K562 (cell line): Measurements from ENCODE around the gene SETD4. TPM values are rescaled to one million over a fixed set of nuclear protein-coding genes. Genes with fewer than 3 reads are reported as not detected.

Experiments used
- ATAC-seq: fragments of 200-7000 bp; cut with Tn5 transposase; 3 replicates; pipeline ENCODE4 v1.9.1; 2020; ENCODE audit warnings: moderate library complexity
- BruUV-seq: library from RNA; stranded (reverse); fragments of 400-500 nt; replicated peaks from 2 replicates; lab custom pipeline; 2021; lab: Mats Ljungman, UMichigan
- CTCF ChIA-PET: fragments of 300-600 bp; formaldehyde crosslinking; extraction: SDS; loops from one replicate; lab custom pipeline; 2021; ENCODE audit warnings: low intra/inter-chr PET ratio; lab: Yijun Ruan, JAX
- POLR2A ChIA-PET: fragments of 300-600, 350-650 bp; sonication (Branson Sonifier 250); formaldehyde crosslinking; extraction: SDS; loops from one replicate; lab custom pipeline; 2021; ENCODE audit warnings: antibody characterized with exemption, inconsistent platforms; lab: Yijun Ruan, JAX
- DNase-seq, 4 experiments: peaks; one replicate each; pipeline versions ENCODE4 v3.0.0 to v3.0.0-alpha.2; 2011 to 2018; ENCODE audit warnings: low spot score in 3 of 4, mixed read lengths in 3 of 4; ENCODE audit errors: extremely low read depth in 1 of 4
- FAIRE-seq: peaks from 2 replicates; lab custom pipeline; 2011; peaks lifted over from hg19 to GRCh38; lab: Jason Lieb, UNC
- H2AFZ ChIP-seq: 2 replicates; pipeline ENCODE4 v1.6.0; 2011; ENCODE audit warnings: low read depth, low read length, control low read depth, inconsistent platforms
- H3K27ac ChIP-seq: fragments of 200-600 bp; 3 replicates; pipeline ENCODE4 v1.8.0; 2011; ENCODE audit warnings: low read depth, mild to moderate bottlenecking, control low read depth, inconsistent platforms, low read length, moderate library complexity, mixed read lengths; ENCODE audit errors: extremely low read depth
- H3K27me3 ChIP-seq, 2 experiments: fragments of 300-600 bp in 1 of 2; 2 replicates in 1 of 2; 3 replicates in 1 of 2; pipeline versions ENCODE4 v1.6.0 to v1.8.0; 2011; ENCODE audit warnings: inconsistent platforms in 2 of 2, low read length in 2 of 2, mild to moderate bottlenecking in 1 of 2, mixed read lengths in 1 of 2, moderate library complexity in 1 of 2; ENCODE audit not compliant: control insufficient read depth in 2 of 2, insufficient read depth in 2 of 2
- H3K36me3 ChIP-seq: fragments of 300-600 bp; 3 replicates; pipeline ENCODE4 v1.8.0; 2011; ENCODE audit warnings: mild to moderate bottlenecking, low read length, inconsistent platforms; ENCODE audit not compliant: control insufficient read depth, insufficient read depth
- H3K4me1 ChIP-seq, 2 experiments: fragments of 200-600 bp in 1 of 2; replicated peaks in 1 of 2; 2 replicates in 1 of 2; 3 replicates in 1 of 2; pipeline versions ENCODE4 v1.5.1 to v1.8.0; 2011; ENCODE audit warnings: inconsistent platforms in 2 of 2, low read length in 2 of 2, mild to moderate bottlenecking in 1 of 2, mixed read lengths in 1 of 2, moderate library complexity in 1 of 2; ENCODE audit not compliant: control insufficient read depth in 2 of 2, insufficient read depth in 2 of 2
- H3K4me2 ChIP-seq: 2 replicates; pipeline ENCODE4 v1.6.1; 2011; ENCODE audit warnings: low read length, control low read depth, inconsistent platforms, mixed read lengths; ENCODE audit not compliant: insufficient read depth
- H3K4me3 ChIP-seq: fragments of 200-600 bp; sonication (generic), shearing (Covaris generic); 2 replicates; pipeline ENCODE4 v1.5.1; 2016; ENCODE audit warnings: control low read depth, inconsistent platforms
- H3K79me2 ChIP-seq: fragments of 200-600 bp; 3 replicates; pipeline ENCODE4 v1.8.0; 2011; ENCODE audit warnings: low read length, inconsistent platforms; ENCODE audit not compliant: control insufficient read depth, insufficient read depth
- H3K9ac ChIP-seq, 2 experiments: 2 replicates each; pipeline versions ENCODE4 v1.6.0 to v1.6.1; 2011; ENCODE audit warnings: low read depth in 2 of 2, low read length in 2 of 2, control low read depth in 1 of 2, inconsistent platforms in 1 of 2, mild to moderate bottlenecking in 1 of 2, mixed read lengths in 1 of 2; ENCODE audit not compliant: insufficient read depth in 1 of 2
- H3K9me1 ChIP-seq: one replicate; pipeline ENCODE4 v1.6.0; 2011; ENCODE audit warnings: inconsistent platforms, mild to moderate bottlenecking, low read length, moderate library complexity; ENCODE audit not compliant: control insufficient read depth, insufficient read depth
- H3K9me3 ChIP-seq: replicated peaks from 2 replicates; pipeline ENCODE4 v1.5.1; 2011; ENCODE audit warnings: low read depth, low read length, inconsistent platforms; ENCODE audit not compliant: control insufficient read depth, insufficient read depth
- H4K20me1 ChIP-seq: replicated peaks from 2 replicates; pipeline ENCODE4 v1.6.1; 2011; ENCODE audit warnings: low read length, inconsistent platforms, mixed read lengths; ENCODE audit not compliant: control insufficient read depth, insufficient read depth
- BRD9 ChIP-seq: fragments of 450-650 bp; IDR thresholded peaks from 2 replicates; pipeline ENCODE4 v1.6.1; 2018; ENCODE audit warnings: low read depth; ENCODE audit not compliant: partially characterized antibody
- COPS2 ChIP-seq: fragments of 450-650 bp; conservative IDR thresholded peaks from 2 replicates; pipeline ENCODE4 v1.6.1; 2016; ENCODE audit warnings: mild to moderate bottlenecking, moderate library complexity
- EP400 ChIP-seq: fragments of 450-650 bp; IDR thresholded peaks from 2 replicates; pipeline ENCODE4 v1.6.1; 2017; ENCODE audit warnings: antibody characterized with exemption, mild to moderate bottlenecking, moderate library complexity
- FOXM1 ChIP-seq, 2 experiments: fragments of 450-650 bp in 1 of 2; sonication (generic) in 1 of 2; formaldehyde crosslinking in 1 of 2; IDR thresholded peaks; 2 replicates each; pipeline versions ENCODE4 v1.6.1 to v1.9.0; 2017 to 2022; ENCODE audit warnings: low read depth in 2 of 2, mild to moderate bottlenecking in 2 of 2, missing genetic modification reagents in 1 of 2, moderate library complexity in 1 of 2
- GABPA ChIP-seq: fragments of 200-800 bp; sonication (Bioruptor generic); conservative IDR thresholded peaks from 2 replicates; pipeline ENCODE4 v1.6.1; 2016; ENCODE audit warnings: low read depth, missing genetic modification characterization, missing compliant biosample characterization
- POU5F1 ChIP-seq: fragments of 150-350 bp; IDR thresholded peaks from 2 replicates; pipeline ENCODE4 v1.6.1; 2014; ENCODE audit warnings: borderline replicate concordance, low read length, low read depth, mild to moderate bottlenecking; ENCODE audit not compliant: partially characterized antibody
- SOX6 ChIP-seq: fragments of 450-650 bp; IDR thresholded peaks from 2 replicates; pipeline ENCODE4 v1.6.1; 2014; ENCODE audit warnings: mild to moderate bottlenecking
- TOE1 ChIP-seq, 2 experiments: fragments of 450-650 bp in 1 of 2; sonication (generic) in 1 of 2; formaldehyde crosslinking in 1 of 2; IDR thresholded peaks; 2 replicates each; pipeline versions ENCODE4 v1.7.1 to v1.8.0; 2016 to 2022; ENCODE audit warnings: borderline replicate concordance in 2 of 2, mild to moderate bottlenecking in 2 of 2, antibody characterized with exemption in 1 of 2, inconsistent platforms in 1 of 2, low read depth in 1 of 2, missing genetic modification reagents in 1 of 2, moderate library complexity in 1 of 2
- ZFPM2 ChIP-seq: fragments of 250-450 bp; sonication (Bioruptor Pico); IDR thresholded peaks from 2 replicates; pipeline ENCODE4 v1.5.1; 2022; ENCODE audit warnings: mild to moderate bottlenecking
- WGBS: fragments of 100-300 bp; shearing (Covaris generic); methylation state at CpG from one replicate; pipeline ENCODE4 v1.1.6; 2016; ENCODE audit warnings: low coverage, mixed read lengths; ENCODE audit not compliant: insufficient coverage; ENCODE audit errors: missing lambda C conversion rate; 5-methylcytosine and 5-hydroxymethylcytosine counted together
- in situ Hi-C: fragments of 300-500 bp; cut with MboI; formaldehyde crosslinking; loops from 4 replicates; pipeline ENCODE4 v1.15.0; 2018; ENCODE audit warnings: inconsistent platforms, mixed read lengths
- intact Hi-C: fragments of 100-400 bp; cut with micrococcal nuclease; formaldehyde crosslinking; loops from 2 replicates; pipeline ENCODE4 v1.14.2; 2022
- polyA plus RNA-seq, 8 experiments: library from polyadenylated mRNA; depleted of rRNA in 4 of 8; stranded (reverse) in 5 of 8; unstranded in 3 of 8; fragments of >200 nt; fragmentation: Nextera tagmentation in 2 of 8; fragmentation: Illumina TruSeq in 1 of 8; extraction: Ambion mirVana in 2 of 8; extraction: Trizol in 1 of 8; gene quantifications; 2 replicates each; pipeline versions ENCODE4 v1.2.1 to v1.2.3, GENCODE V29; 2011 to 2014; ENCODE audit warnings: inconsistent platforms in 1 of 8, missing spikeins in 1 of 8
- total RNA-seq, 7 experiments: library from RNA; depleted of rRNA in 6 of 7; stranded (reverse); fragments of >200 nt in 6 of 7; fragmentation: Illumina TruSeq in 2 of 7; extraction: Trizol in 2 of 7; gene quantifications; 2 replicates each; pipeline versions ENCODE4 v1.2.1 to v1.2.3, GENCODE V29; 2011 to 2021; ENCODE audit warnings: low replicate concordance in 1 of 7

Gene SETD4
- total and polyA plus RNA-seq, 9 of the 15 experiments (the other 6 are each of a cell fraction or from before 2014, with no cell fraction given) = 16.1 to 51.3 (median 25.7) TPM

DNA sequence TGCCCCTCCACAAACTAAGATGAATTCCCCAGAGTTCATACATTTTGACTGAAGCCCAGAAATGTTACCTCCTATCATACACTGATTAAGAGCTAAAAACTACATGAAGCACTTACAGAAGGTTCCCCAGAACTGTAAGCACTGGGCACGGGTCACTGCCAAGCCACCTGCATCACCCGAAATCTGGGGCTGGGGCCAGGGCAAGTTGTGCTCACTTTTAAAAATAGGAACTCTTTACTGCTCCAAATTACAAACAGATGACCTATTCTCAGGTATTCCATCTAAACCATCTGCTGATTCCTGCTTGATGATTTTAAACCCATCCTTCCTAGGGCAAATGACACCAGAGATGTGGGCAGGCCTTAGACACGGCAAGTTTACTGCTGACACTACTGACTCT, 4.8 kb downstream of the SETD4 start:
- TF ChIP-seq ZFPM2 (no peak), BRD9 (no peak), SOX6 (no peak), FOXM1 (IDR thresholded peaks at IDR 0.05; ENCODE audit: low read depth) (no peak), FOXM1 (CRISPR knock-in tag; IDR thresholded peaks at IDR 0.05; ENCODE audit: low read depth) (no peak), GABPA (tag) (no peak), TOE1 (IDR thresholded peaks at IDR 0.05; ENCODE audit: borderline replicate concordance) (no peak), TOE1 (CRISPR knock-in tag; IDR thresholded peaks at IDR 0.05; ENCODE audit: borderline replicate concordance, low read depth) (no peak), COPS2 (no peak), POU5F1 (no peak), EP400 (no peak)
- in situ Hi-C loops (no loop called here), intact Hi-C loops (no loop called here)
- no peak for FAIRE-seq
- H3K9me3 ChIP-seq = no peaks in the 10 kb centered on the region
- H3K9ac ChIP-seq = no peak overlapping the region
- no peak overlapping the region for H3K4me3 ChIP-seq
- H3K27me3 ChIP-seq = no peaks in the 10 kb centered on the region
- CTCF ChIA-PET = no interaction called here
- 95% methylated on average over 3 of the region's 3 CpGs for WGBS
- no TSS peak for BruUV-seq
- ATAC-seq = no peak
- H4K20me1 ChIP-seq = no peaks in the 10 kb centered on the region
- H3K27ac ChIP-seq = no peak overlapping the region
- H3K9me1 ChIP-seq = no peaks in the 10 kb centered on the region
- DNase-seq = no peak
- peaks cover 74% of the 10 kb centered on the region for H3K36me3 ChIP-seq
- H3K4me1 ChIP-seq = peaks cover 5 to 14% of the 10 kb centered on the region in 2 experiments; a peak in 2 of 5 replicates
- POLR2A ChIA-PET = interaction anchor here (1.0 kb wide), 1 partner anchor 15 kb away, joined by 3 read pairs; no protein-coding TSS in a partner anchor
- peaks cover 23% of the 10 kb centered on the region for H3K79me2 ChIP-seq
- no peak overlapping the region for H3K4me2 ChIP-seq
- H2AFZ ChIP-seq = no peak overlapping the region
